Stimulated activated CD4-positive, alpha-beta T cell treated with anti-CD3 and anti-CD28 coated beads, TNF-alpha, amount 100 ng/mL, for 48 hours (primary cell): ENCODE measurements around the gene MED14.

Experiments used
- DNase-seq, 3 donors: peaks; one replicate each; pipeline ENCODE4 v3.0.0-alpha.2; 2020; ENCODE audit warnings: low read depth in 3 of 3

The MED14 gene

GRCh38 chrX:40612511-40612910, 122.8 kb downstream of the MED14 start:
- DNase-seq = no peak

- no peak for DNase-seq
These were observed 128.0 kb downstream of the MED14 start for GRCh38 chrX:40607381-40607780.

- DNase-seq = no peak
These were observed 131.9 kb downstream of the MED14 start for GRCh38 chrX:40603446-40603845.
